Renal cortex interstitium (tissue), 11 donors: ENCODE measurements around the gene RETREG2. TPM values are rescaled to one million over a fixed set of nuclear protein-coding genes. Genes with fewer than 3 reads are reported as not detected.

ENCODE experiments used
- DNase-seq, 11 donors: peaks; one replicate each; pipeline ENCODE4 v3.0.0-alpha.2; 2013; ENCODE audit warnings: low read depth in 9 of 11, low spot score in 4 of 11; ENCODE audit errors: extremely low read depth in 1 of 11
- polyA plus RNA-seq, 3 donors: library from polyadenylated mRNA; unstranded; fragments of 120-200 nt; gene quantifications; one replicate each; pipeline ENCODE4 v1.2.1, GENCODE V29; 2013; ENCODE audit not compliant: insufficient read length in 3 of 3

Gene RETREG2
- polyA plus RNA-seq, 3 donors, result 111 to 116 (median 116) TPM

- DNase-seq, result no peak
These were observed 17.0 kb upstream of the RETREG2 start for GRCh38 chr2:219161097-219161496.

GRCh38 chr2:219163156-219163555 is 14.9 kb upstream of the RETREG2 start:
- DNase-seq, result no peak

GRCh38 chr2:219165058-219165911 is 12.8 kb upstream of the RETREG2 start:
- no peak for DNase-seq

GRCh38 chr2:219167997-219168396 is 10.1 kb upstream of the RETREG2 start:
- DNase-seq, result no peak

- no peak for DNase-seq
These were observed 9.5 kb upstream of the RETREG2 start for GRCh38 chr2:219168526-219168925.

- no peak for DNase-seq
These were observed 9.1 kb upstream of the RETREG2 start for GRCh38 chr2:219168932-219169331.

GRCh38 chr2:219169930-219170654 is 8.0 kb upstream of the RETREG2 start, which contains the start of gene SLC23A3:
TSS of gene SLC23A3 (minus strand) at chr2:219170029. CDS start at chr2:219169984, 45 bp downstream.
- no peak for DNase-seq

- peak in 5 of 11 donors; percentile 25 to 51 (median 33) for DNase-seq
These were observed 6.8 kb upstream of the RETREG2 start for GRCh38 chr2:219171231-219171651.

GRCh38 chr2:219172231-219173154 is 5.6 kb upstream of the RETREG2 start:
- DNase-seq, result no peak

GRCh38 chr2:219173176-219173575 is 4.9 kb upstream of the RETREG2 start:
- no peak for DNase-seq

GRCh38 chr2:219174146-219174545 is 3.9 kb upstream of the RETREG2 start:
- DNase-seq, result no peak

GRCh38 chr2:219174801-219175200 is 3.3 kb upstream of the RETREG2 start:
- no peak for DNase-seq

GRCh38 chr2:219175486-219175885 is 2.6 kb upstream of the RETREG2 start:
- no peak for DNase-seq

- DNase-seq, result peak in 8 of 11 donors; percentile 9 to 38 (median 25)
These were observed 1.9 kb upstream of the RETREG2 start for GRCh38 chr2:219175928-219176817.

- peak in 9 of 11 donors; percentile 50 to 78 (median 67) for DNase-seq
These were observed 1.1 kb upstream of the RETREG2 start, which contains the start of gene CNPPD1 for GRCh38 chr2:219176818-219177551. TSS of gene CNPPD1 (minus strand) at chr2:219176925. CDS start at chr2:219176828, 97 bp downstream.

GRCh38 chr2:219178377-219179175 is 501 bp downstream of the RETREG2 start:
- peak in 7 of 11 donors; percentile 9 to 35 (median 20) for DNase-seq
